ENCODE data around the gene XCR1. TPM values are rescaled to one million over a fixed set of nuclear protein-coding genes. Genes with fewer than 3 reads are reported as not detected.

Gene XCR1
- total RNA-seq, 1 experiment from 2014 or later: not detected

GRCh38 chr3:45993421-45994027 lies 33.8 kb downstream of the XCR1 start (continued):
- no peak for TF ChIP-seq REST (IDR thresholded peaks at IDR 0.05; ENCODE audit: low read depth)

DNA sequence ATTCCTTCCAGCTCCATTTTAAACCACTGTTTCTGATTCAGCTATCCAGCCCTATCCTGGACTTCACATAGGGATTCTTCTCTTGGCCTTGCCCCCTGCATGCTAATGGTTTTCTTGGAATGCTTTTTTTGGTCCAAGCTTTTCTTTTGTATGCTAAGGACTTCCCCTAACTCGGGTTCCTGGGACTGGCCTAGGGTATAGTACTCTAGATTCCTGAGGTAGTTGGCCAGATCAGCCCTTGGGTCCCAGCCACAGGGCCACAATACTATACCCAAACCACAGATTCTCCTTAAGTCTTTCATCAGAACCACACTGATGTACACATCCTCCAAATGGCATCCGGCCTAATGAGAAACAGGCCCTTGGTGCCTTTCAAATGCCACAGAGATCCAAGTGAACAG lies 34.5 kb downstream of the XCR1 start:
- no TSS peak for BruUV-seq (replicated peaks)
- ChIA-PET CTCF (no interaction called here), RAD21 (ENCODE audit: low non-redundant PET in 1 of 2, low total read pairs in 2 of 2, uncharacterized antibody in 2 of 2, unreplicated experiment in 2 of 2) (no interaction called here), POLR2A (no interaction called here)
- no peaks in the 10 kb centered on the region for H3K9me3 ChIP-seq (ENCODE audit: control insufficient read depth in 1 of 2, insufficient read depth in 1 of 2, low read depth in 1 of 2, low read length in 2 of 2)
- H3K79me2 ChIP-seq (ENCODE audit: insufficient read depth, low read length): peaks cover 34% of the 10 kb centered on the region
- no peak overlapping the region for H3K4me2 ChIP-seq (ENCODE audit: low read length)
- no peak overlapping the region for H3K4me3 ChIP-seq (replicated peaks in 1 of 2; ENCODE audit: low read depth in 1 of 2, low read length in 2 of 2)
- H3K27ac ChIP-seq (ENCODE audit: low read depth, low read length): no peak overlapping the region
- DNase-seq (ENCODE audit: low read depth, low spot score) (no peak), ATAC-seq (no peak)
- H3K9ac ChIP-seq (ENCODE audit: low read length): no peak overlapping the region
- H3K27me3 ChIP-seq (ENCODE audit: insufficient read depth, low read length): no peaks in the 10 kb centered on the region
- no peak overlapping the region for H2AFZ ChIP-seq (ENCODE audit: low read depth, low read length, poor library complexity, severe bottlenecking)
- no peaks in the 10 kb centered on the region for H3K9me2 ChIP-seq (ENCODE audit: insufficient read depth)
- no peaks in the 10 kb centered on the region for H3K36me3 ChIP-seq (ENCODE audit: control insufficient read depth in 1 of 2, insufficient read depth in 2 of 2, low read length in 2 of 2)
- H3K4me1 ChIP-seq (ENCODE audit: control insufficient read depth in 1 of 2, insufficient read depth in 2 of 2, low read length in 2 of 2): peaks cover 5 to 35% of the 10 kb centered on the region in 2 experiments; a peak in 3 of 4 replicates
- H4K20me1 ChIP-seq (ENCODE audit: insufficient read depth): no peaks in the 10 kb centered on the region
- intact Hi-C loops (cut with micrococcal nuclease): no loop called here
- TF ChIP-seq TCF7L2 (IDR thresholded peaks at IDR 0.05; ENCODE audit: borderline replicate concordance, extremely low read depth, insufficient read depth, insufficient read length) (no peak), EGR1 (IDR thresholded peaks at IDR 0.05; ENCODE audit: low read depth) (no peak), SP1 (IDR thresholded peaks at IDR 0.05; ENCODE audit: low read depth) (no peak), MAX (IDR thresholded peaks at IDR 0.05) (no peak), EZH2phosphoT487 (IDR thresholded peaks at IDR 0.05; ENCODE audit: borderline replicate concordance) (no peak), SRF (IDR thresholded peaks at IDR 0.05; ENCODE audit: low read depth) (no peak), CBX3 (IDR thresholded peaks at IDR 0.05; ENCODE audit: low read depth) (no peak), YY1 (IDR thresholded peaks at IDR 0.05; ENCODE audit: extremely low read depth, insufficient replicate concordance, low read depth, low read length) (no peak), POLR2AphosphoS5 (IDR thresholded peaks at IDR 0.05; ENCODE audit: low read depth, low read length) (no peak), ZFX (IDR thresholded peaks at IDR 0.05) (no peak), JUND (IDR thresholded peaks at IDR 0.05) (no peak), ATF3 (IDR thresholded peaks at IDR 0.05) (no peak), ZNF274 (IDR thresholded peaks at IDR 0.05; ENCODE audit: low read depth, low read length) (no peak), RAD21 (IDR thresholded peaks at IDR 0.05; ENCODE audit: low read depth) (no peak), ELF1 (IDR thresholded peaks at IDR 0.05; ENCODE audit: borderline replicate concordance, low read depth) (no peak)
- TF ChIP-seq, protein P1, sequence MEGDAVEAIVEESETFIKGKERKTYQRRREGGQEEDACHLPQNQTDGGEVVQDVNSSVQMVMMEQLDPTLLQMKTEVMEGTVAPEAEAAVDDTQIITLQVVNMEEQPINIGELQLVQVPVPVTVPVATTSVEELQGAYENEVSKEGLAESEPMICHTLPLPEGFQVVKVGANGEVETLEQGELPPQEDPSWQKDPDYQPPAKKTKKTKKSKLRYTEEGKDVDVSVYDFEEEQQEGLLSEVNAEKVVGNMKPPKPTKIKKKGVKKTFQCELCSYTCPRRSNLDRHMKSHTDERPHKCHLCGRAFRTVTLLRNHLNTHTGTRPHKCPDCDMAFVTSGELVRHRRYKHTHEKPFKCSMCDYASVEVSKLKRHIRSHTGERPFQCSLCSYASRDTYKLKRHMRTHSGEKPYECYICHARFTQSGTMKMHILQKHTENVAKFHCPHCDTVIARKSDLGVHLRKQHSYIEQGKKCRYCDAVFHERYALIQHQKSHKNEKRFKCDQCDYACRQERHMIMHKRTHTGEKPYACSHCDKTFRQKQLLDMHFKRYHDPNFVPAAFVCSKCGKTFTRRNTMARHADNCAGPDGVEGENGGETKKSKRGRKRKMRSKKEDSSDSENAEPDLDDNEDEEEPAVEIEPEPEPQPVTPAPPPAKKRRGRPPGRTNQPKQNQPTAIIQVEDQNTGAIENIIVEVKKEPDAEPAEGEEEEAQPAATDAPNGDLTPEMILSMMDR (IDR thresholded peaks at IDR 0.05 in 2 of 3, conservative IDR thresholded peaks at IDR 0.05 in 1 of 3; ENCODE audit: borderline replicate concordance in 1 of 3, insufficient read depth in 1 of 3, low read depth in 2 of 3, low read length in 2 of 3): no peak

Data from HCT116 (cell line).